NCI-H345 treated with DMSO at 0.1 percent for 48 hours (cell line): ENCODE results near the gene FER.
"Not testable (repeated sequence)": the region's sequence is repeated elsewhere in the genome, so short reads cannot be mapped to it uniquely, and the experiment has no call there.

Experiments
- DNase-seq: peaks from one replicate; lab custom pipeline; 2025; ENCODE audit not compliant: unreplicated experiment; lab: John Stamatoyannopoulos, UW

The FER gene

GRCh38 chr5:108869066-108869465 lies 121.4 kb downstream of the FER start:
- no peak for DNase-seq

GRCh38 chr5:108876451-108876850 lies 128.8 kb downstream of the FER start:
- no peak for DNase-seq

- DNase-seq = no peak
These were observed 131.1 kb downstream of the FER start for GRCh38 chr5:108878756-108879155.

- no peak for DNase-seq
These were observed 133.4 kb downstream of the FER start for GRCh38 chr5:108881133-108881532.

- DNase-seq = no peak
These were observed 137.0 kb downstream of the FER start for GRCh38 chr5:108884736-108885135.

- no peak for DNase-seq
These were observed 150.6 kb downstream of the FER start for GRCh38 chr5:108898257-108898656.

- no peak for DNase-seq
These were observed 151.0 kb downstream of the FER start for GRCh38 chr5:108898707-108899106.

- DNase-seq = not testable (repeated sequence)
These were observed 151.5 kb downstream of the FER start for GRCh38 chr5:108899244-108899643.

- DNase-seq = no peak
These were observed 153.0 kb downstream of the FER start for GRCh38 chr5:108900668-108901067.

GRCh38 chr5:108905805-108906204 lies 158.1 kb downstream of the FER start:
- no peak for DNase-seq

- DNase-seq = no peak
These were observed 162.9 kb downstream of the FER start for GRCh38 chr5:108910627-108911026.

GRCh38 chr5:108911055-108911454 lies 163.4 kb downstream of the FER start:
- no peak for DNase-seq

GRCh38 chr5:108917596-108917995 lies 169.9 kb downstream of the FER start:
- no peak for DNase-seq

GRCh38 chr5:108919591-108920326 lies 172.1 kb downstream of the FER start:
- DNase-seq = no peak

- no peak for DNase-seq
These were observed 176.8 kb downstream of the FER start for GRCh38 chr5:108924457-108924961.

GRCh38 chr5:108925073-108925472 lies 177.4 kb downstream of the FER start:
- no peak for DNase-seq

GRCh38 chr5:108930107-108930506 lies 182.4 kb downstream of the FER start:
- no peak for DNase-seq

GRCh38 chr5:108935611-108936010 lies 187.9 kb downstream of the FER start:
- DNase-seq = no peak

- no peak for DNase-seq
These were observed 189.5 kb downstream of the FER start for GRCh38 chr5:108937221-108937620.

GRCh38 chr5:108940506-108940905 lies 192.8 kb downstream of the FER start:
- DNase-seq = no peak

- no peak for DNase-seq
These were observed 194.0 kb downstream of the FER start for GRCh38 chr5:108941746-108942145.

- DNase-seq = no peak
These were observed 195.0 kb downstream of the FER start for GRCh38 chr5:108942701-108943100.

- DNase-seq = no peak
These were observed 197.4 kb downstream of the FER start for GRCh38 chr5:108945094-108945493.
